HG02970 (cell line): ENCODE results near the gene EME2.

Experiments used
- ATAC-seq: cut with Tn5 transposase; IDR thresholded peaks from one replicate; pipeline ENCODE4 v1.9.1; 2021; ENCODE audit warnings: mild to moderate bottlenecking, moderate library complexity, moderate number of reproducible peaks; ENCODE audit not compliant: unreplicated experiment, low FRiP score

EME2 gene

GRCh38 chr16:1744338-1744840, 28.2 kb upstream of the EME2 start:
- no peak for ATAC-seq

- no peak for ATAC-seq
Observed at GRCh38 chr16:1745181-1745899, 27.3 kb upstream of the EME2 start.

GRCh38 chr16:1745900-1746692, 26.5 kb upstream of the EME2 start:
- ATAC-seq: no peak

GRCh38 chr16:1746693-1747195, 25.9 kb upstream of the EME2 start:
- ATAC-seq: no peak

- no peak for ATAC-seq
Observed at GRCh38 chr16:1747934-1748333, 24.7 kb upstream of the EME2 start.

- no peak for ATAC-seq
Observed at GRCh38 chr16:1749152-1750117, 23.2 kb upstream of the EME2 start.

- ATAC-seq: no peak
Observed at GRCh38 chr16:1751946-1752345, 20.7 kb upstream of the EME2 start.

- no peak for ATAC-seq
Observed at GRCh38 chr16:1752853-1753252, 19.8 kb upstream of the EME2 start.

GRCh38 chr16:1754204-1754603, 18.4 kb upstream of the EME2 start:
- no peak for ATAC-seq

GRCh38 chr16:1757714-1758461, 14.7 kb upstream of the EME2 start:
- no peak for ATAC-seq

GRCh38 chr16:1758923-1759322, 13.7 kb upstream of the EME2 start:
- ATAC-seq: no peak

- no peak for ATAC-seq
Observed at GRCh38 chr16:1759511-1759910, 13.1 kb upstream of the EME2 start.

GRCh38 chr16:1760911-1761310, 11.7 kb upstream of the EME2 start:
- ATAC-seq: no peak

GRCh38 chr16:1761751-1762150, 10.9 kb upstream of the EME2 start:
- ATAC-seq: no peak

GRCh38 chr16:1762196-1762878, 10.3 kb upstream of the EME2 start:
- ATAC-seq: no peak

- no peak for ATAC-seq
Observed at GRCh38 chr16:1762879-1763520, 9.6 kb upstream of the EME2 start.

- ATAC-seq: no peak
Observed at GRCh38 chr16:1763521-1764511, 8.8 kb upstream of the EME2 start.

- no peak for ATAC-seq
Observed at GRCh38 chr16:1764971-1765370, 7.6 kb upstream of the EME2 start.
